Chondrocyte (in vitro differentiated cells): Measurements from ENCODE around the gene SLIT1. TPM values are rescaled to one million over a fixed set of nuclear protein-coding genes. Genes with fewer than 3 reads are reported as not detected.

Experiments
- DNase-seq: peaks from one replicate; pipeline ENCODE4 v3.0.0; 2021; ENCODE audit warnings: mixed read lengths, low spot score
- H3K27ac Mint-ChIP-seq: one replicate; pipeline ENCODE4 v1.8.0; 2021; ENCODE audit warnings: mild to moderate bottlenecking, moderate library complexity, mixed read lengths; ENCODE audit not compliant: unreplicated experiment
- H3K27me3 Mint-ChIP-seq: 2 replicates; pipeline ENCODE4 v1.8.0; 2021; ENCODE audit warnings: low read depth, mixed read lengths
- H3K36me3 Mint-ChIP-seq: 2 replicates; pipeline ENCODE4 v1.8.0; 2021; ENCODE audit warnings: low read depth, mixed read lengths
- H3K4me1 Mint-ChIP-seq: 2 replicates; pipeline ENCODE4 v1.8.0; 2021; ENCODE audit warnings: low read depth, mild to moderate bottlenecking, mixed read lengths
- H3K4me3 Mint-ChIP-seq: one replicate; pipeline ENCODE4 v1.8.0; 2021; ENCODE audit warnings: mild to moderate bottlenecking, moderate library complexity, mixed read lengths; ENCODE audit not compliant: unreplicated experiment
- H3K9me3 Mint-ChIP-seq: 2 replicates; pipeline ENCODE4 v1.8.0; 2021; ENCODE audit warnings: low read depth, mixed read lengths
- total RNA-seq: library from RNA; stranded (reverse); gene quantifications from 3 replicates; pipeline ENCODE4 v1.2.1, GENCODE V29; 2021
- TF ChIP-seq, protein P1 (sequence below): fragments of 200-600 bp; sonication (generic); IDR thresholded peaks from 2 replicates; pipeline ENCODE4 v1.5.0; 2021; ENCODE audit warnings: antibody characterized with exemption, mild to moderate bottlenecking, moderate library complexity

SLIT1 gene
- total RNA-seq, 1 donor from 2014 or later, result not detected

DNA sequence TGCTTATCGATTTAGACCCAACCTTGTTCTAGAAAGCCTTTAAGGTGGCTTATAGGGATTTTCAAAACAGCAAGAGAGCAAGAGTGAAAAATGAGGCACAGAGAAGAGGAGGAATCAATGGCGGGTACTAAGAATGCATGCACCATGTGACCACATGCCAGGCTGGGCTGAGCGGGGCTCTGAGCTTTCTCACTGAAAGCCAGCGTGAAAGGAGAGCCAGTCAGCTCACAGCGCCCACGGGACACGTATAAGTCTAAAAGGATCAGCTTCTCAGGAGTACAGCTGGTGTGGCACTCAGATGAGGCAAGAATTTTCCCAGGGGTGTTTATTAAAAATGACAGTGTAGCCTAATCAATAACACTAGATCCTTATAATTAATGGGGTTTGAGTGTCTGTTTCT, 114.3 kb downstream of the SLIT1 start:
- peaks cover 7% of the 10 kb centered on the region for H3K9me3 Mint-ChIP-seq
- peak; percentile 61 for DNase-seq
- H3K27ac Mint-ChIP-seq, result no peak overlapping the region
- peaks cover 53% of the 10 kb centered on the region for H3K27me3 Mint-ChIP-seq
- TF ChIP-seq, protein P1, sequence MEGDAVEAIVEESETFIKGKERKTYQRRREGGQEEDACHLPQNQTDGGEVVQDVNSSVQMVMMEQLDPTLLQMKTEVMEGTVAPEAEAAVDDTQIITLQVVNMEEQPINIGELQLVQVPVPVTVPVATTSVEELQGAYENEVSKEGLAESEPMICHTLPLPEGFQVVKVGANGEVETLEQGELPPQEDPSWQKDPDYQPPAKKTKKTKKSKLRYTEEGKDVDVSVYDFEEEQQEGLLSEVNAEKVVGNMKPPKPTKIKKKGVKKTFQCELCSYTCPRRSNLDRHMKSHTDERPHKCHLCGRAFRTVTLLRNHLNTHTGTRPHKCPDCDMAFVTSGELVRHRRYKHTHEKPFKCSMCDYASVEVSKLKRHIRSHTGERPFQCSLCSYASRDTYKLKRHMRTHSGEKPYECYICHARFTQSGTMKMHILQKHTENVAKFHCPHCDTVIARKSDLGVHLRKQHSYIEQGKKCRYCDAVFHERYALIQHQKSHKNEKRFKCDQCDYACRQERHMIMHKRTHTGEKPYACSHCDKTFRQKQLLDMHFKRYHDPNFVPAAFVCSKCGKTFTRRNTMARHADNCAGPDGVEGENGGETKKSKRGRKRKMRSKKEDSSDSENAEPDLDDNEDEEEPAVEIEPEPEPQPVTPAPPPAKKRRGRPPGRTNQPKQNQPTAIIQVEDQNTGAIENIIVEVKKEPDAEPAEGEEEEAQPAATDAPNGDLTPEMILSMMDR, result no peak
- H3K4me1 Mint-ChIP-seq, result no peaks in the 10 kb centered on the region
- no peak overlapping the region for H3K4me3 Mint-ChIP-seq
- no peaks in the 10 kb centered on the region for H3K36me3 Mint-ChIP-seq

DNA sequence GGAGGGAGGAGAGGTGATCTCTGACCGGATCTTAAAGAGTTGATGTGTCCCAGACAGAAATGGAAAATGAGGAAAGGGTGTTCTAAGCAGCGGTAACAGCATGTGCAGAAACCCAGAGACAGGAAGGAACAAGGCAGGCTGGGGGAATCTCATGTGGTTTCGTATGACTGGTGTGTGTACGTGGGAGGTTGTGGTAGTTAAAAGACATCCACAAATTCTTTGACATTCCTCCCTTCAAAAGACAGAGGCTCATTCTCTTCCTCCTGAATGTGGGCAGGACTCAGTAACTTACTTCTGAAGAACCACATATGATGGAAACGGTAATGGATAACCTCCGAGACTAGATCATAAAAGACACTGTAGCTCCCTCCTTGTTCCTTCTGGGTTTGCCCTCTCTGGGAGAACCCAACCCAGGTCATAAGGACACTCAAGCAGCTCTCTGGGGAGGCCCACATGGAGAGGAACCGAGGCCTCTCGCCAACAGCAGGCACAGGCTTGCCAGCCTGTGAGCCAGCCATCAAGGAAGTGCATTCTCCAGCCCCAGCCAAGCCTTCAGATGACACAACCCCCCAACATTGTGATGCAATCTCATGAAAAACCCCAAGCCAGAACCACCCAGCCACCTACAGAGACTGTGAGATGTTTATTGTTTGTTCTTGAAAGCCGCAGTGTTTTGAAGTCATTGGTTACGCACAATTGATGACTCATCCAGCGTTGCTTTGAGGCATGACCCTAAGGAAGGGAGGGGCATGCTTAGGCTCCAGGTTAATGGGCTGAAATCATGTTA, 116.0 kb downstream of the SLIT1 start:
- no peak for DNase-seq
- Mint-ChIP-seq H3K36me3 (no peaks in the 10 kb centered on the region), H3K27me3 (peaks cover 54% of the 10 kb centered on the region), H3K27ac (no peak overlapping the region), H3K9me3 (peaks cover 7% of the 10 kb centered on the region), H3K4me3 (no peak overlapping the region), H3K4me1 (no peaks in the 10 kb centered on the region)
- TF ChIP-seq, protein P1, result no peak

- H3K27me3 Mint-ChIP-seq, result peaks cover 56% of the 10 kb centered on the region
- H3K4me1 Mint-ChIP-seq, result no peaks in the 10 kb centered on the region
These were observed 116.7 kb downstream of the SLIT1 start for GRCh38 chr10:97069026-97069425.

DNA sequence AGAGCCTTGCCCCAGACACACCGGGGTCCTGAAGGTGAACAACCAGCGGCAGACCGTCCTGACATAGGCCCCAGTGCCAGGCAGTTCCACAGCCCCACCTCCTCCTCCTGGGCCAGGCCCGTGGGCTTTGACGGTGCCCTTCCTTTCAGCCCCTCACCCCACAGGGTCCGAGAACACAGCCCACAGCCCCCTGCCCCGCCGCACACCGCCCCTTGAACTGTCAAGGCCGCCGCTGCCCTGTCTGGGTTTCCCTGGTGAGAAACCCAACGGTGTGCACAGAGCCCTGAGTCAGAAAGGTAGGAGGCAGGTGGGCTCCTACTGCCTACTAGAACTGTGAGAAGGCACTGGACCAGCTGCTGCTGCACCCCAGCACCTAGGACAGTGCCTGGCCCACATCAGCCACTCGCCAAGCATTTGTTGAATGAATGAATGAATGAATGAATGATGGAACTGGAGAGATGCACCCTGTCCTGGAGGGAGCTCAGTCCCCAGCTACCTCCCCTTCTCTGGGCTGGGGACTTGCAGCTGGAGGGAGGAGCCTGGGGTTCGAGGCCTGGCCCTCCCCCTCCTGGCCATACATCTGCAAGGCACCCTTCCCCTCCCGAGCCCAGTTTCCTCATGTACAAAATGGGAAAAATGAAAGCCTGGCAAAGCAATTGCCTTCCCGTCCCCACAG, 117.9 kb downstream of the SLIT1 start:
- H3K4me3 Mint-ChIP-seq, result no peak overlapping the region
- H3K4me1 Mint-ChIP-seq, result no peaks in the 10 kb centered on the region
- DNase-seq, result no peak
- TF ChIP-seq, protein P1, result peak; percentile 40
- no peaks in the 10 kb centered on the region for H3K36me3 Mint-ChIP-seq
- H3K27me3 Mint-ChIP-seq, result peaks cover 54% of the 10 kb centered on the region
- H3K27ac Mint-ChIP-seq, result no peak overlapping the region
- H3K9me3 Mint-ChIP-seq, result peaks cover 7% of the 10 kb centered on the region

More at GRCh38 chr10:97069026-97069425, 116.7 kb downstream of the SLIT1 start:
- DNase-seq, result no peak
- H3K27ac Mint-ChIP-seq, result no peak overlapping the region
- H3K9me3 Mint-ChIP-seq, result peaks cover 7% of the 10 kb centered on the region
- TF ChIP-seq, protein P1, result no peak
- H3K4me3 Mint-ChIP-seq, result no peak overlapping the region
- H3K36me3 Mint-ChIP-seq, result no peaks in the 10 kb centered on the region

DNA sequence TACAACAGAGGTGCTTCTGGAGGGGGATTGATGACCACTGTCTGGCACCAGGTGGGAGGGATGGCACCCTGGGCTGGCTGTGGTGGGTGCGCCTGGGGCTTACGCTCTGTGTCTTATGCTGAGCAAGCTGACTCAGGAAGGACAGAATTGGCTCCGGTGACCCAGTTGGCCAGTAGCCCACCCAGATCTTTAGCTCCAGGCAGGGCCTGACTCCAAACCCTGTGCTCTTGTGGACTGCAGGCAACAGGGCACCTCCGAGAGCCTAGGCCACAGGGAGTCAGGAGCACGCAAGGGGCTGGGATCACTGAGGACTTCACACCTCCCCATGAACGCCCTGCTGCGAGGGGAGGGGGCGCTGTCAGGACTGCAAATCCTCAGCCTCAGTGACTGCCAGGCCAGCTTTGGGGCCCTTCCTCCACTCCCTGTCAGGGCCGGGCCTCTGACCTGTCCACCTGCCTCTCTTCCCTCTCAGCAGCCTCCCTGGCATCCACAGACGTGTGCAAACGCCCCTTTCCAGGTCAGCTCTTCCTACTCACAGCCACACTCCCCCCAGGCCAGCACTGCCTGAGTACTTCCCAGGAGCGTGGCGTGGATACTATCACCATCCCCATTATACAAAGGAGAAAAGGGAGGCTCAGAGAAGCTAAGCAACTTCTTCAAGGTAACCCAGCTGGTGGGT, 118.7 kb downstream of the SLIT1 start:
- H3K4me3 Mint-ChIP-seq, result no peak overlapping the region
- TF ChIP-seq, protein P1, result no peak
- no peak overlapping the region for H3K27ac Mint-ChIP-seq
- H3K9me3 Mint-ChIP-seq, result peaks cover 7% of the 10 kb centered on the region
- DNase-seq, result no peak
- no peaks in the 10 kb centered on the region for H3K4me1 Mint-ChIP-seq
- peaks cover 55% of the 10 kb centered on the region for H3K27me3 Mint-ChIP-seq
- no peaks in the 10 kb centered on the region for H3K36me3 Mint-ChIP-seq
